Lower leg skin (tissue), 4 donors: ENCODE results near the gene LPXN. TPM values are rescaled to one million over a fixed set of nuclear protein-coding genes. Genes with fewer than 3 reads are reported as not detected.

ENCODE experiments used
- DNase-seq, 2 donors: peaks; one replicate each; pipeline ENCODE4 v3.0.0-alpha.2; 2019; ENCODE audit warnings: low spot score in 2 of 2
- H3K4me3 ChIP-seq: fragments of 200-600 bp; sonication (generic); 2 replicates; pipeline ENCODE4 v1.5.1; 2017; ENCODE audit warnings: mild to moderate bottlenecking, low read depth; ENCODE audit not compliant: poor library complexity, severe bottlenecking
- POLR2A ChIP-seq, 2 donors: fragments of 450-650 bp; IDR thresholded peaks; one replicate each; pipeline ENCODE4 v1.6.1; 2016 to 2017; ENCODE audit warnings: antibody characterized with exemption in 2 of 2, mild to moderate bottlenecking in 1 of 2, moderate library complexity in 1 of 2
- WGBS, 2 donors: methylation state at CpG; one replicate each; pipeline ENCODE4 v1.1.5; 2018; 5-methylcytosine and 5-hydroxymethylcytosine counted together
- intact Hi-C: fragments of 100-400 bp; cut with DNase I; formaldehyde crosslinking; loops from one replicate; pipeline ENCODE4 v1.15.0; 2023; ENCODE audit warnings: low total_unique reads
- total RNA-seq, 4 donors: library from RNA; depleted of rRNA; stranded (reverse); fragments of >200 nt; gene quantifications; one replicate each; pipeline ENCODE4 v1.1.0, GENCODE V29; 2016
- TF ChIP-seq, protein P1 (sequence below), 3 donors: fragments of 450-650 bp; IDR thresholded peaks; one replicate each; pipeline ENCODE4 v1.5.1; 2016; ENCODE audit warnings: antibody characterized with exemption in 3 of 3, mild to moderate bottlenecking in 3 of 3, moderate library complexity in 2 of 3

The LPXN gene
- total RNA-seq, 4 donors from 2014 or later: 4.1 to 7.7 (median 5.4) TPM

DNA sequence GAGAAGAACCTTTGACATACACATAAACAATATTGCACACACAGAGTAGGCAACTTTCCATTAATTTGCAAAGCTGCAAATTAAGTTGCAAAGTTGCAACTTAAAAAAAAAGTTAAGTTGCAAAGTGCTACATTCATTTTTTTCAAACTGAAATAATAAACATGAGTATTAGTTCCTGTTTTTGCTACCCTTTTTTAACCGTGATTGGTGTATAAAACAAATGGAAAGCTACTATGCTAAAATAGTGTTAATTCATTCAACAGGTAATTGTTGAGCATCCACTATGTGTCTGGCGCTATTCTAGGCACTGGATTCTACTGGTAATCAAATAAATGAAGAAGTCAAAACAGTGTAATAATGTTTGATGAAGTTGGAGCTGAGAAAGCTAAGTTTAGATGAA, 11.3 kb upstream of the LPXN start:
- 88 to 92% methylated on average over 2 of the region's 2 CpGs for WGBS, 2 donors
- no peak for DNase-seq
- H3K4me3 ChIP-seq: no peak overlapping the region
- TF ChIP-seq POLR2A (IDR thresholded peaks at IDR 0.05): no peak
- TF ChIP-seq, protein P1, sequence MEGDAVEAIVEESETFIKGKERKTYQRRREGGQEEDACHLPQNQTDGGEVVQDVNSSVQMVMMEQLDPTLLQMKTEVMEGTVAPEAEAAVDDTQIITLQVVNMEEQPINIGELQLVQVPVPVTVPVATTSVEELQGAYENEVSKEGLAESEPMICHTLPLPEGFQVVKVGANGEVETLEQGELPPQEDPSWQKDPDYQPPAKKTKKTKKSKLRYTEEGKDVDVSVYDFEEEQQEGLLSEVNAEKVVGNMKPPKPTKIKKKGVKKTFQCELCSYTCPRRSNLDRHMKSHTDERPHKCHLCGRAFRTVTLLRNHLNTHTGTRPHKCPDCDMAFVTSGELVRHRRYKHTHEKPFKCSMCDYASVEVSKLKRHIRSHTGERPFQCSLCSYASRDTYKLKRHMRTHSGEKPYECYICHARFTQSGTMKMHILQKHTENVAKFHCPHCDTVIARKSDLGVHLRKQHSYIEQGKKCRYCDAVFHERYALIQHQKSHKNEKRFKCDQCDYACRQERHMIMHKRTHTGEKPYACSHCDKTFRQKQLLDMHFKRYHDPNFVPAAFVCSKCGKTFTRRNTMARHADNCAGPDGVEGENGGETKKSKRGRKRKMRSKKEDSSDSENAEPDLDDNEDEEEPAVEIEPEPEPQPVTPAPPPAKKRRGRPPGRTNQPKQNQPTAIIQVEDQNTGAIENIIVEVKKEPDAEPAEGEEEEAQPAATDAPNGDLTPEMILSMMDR (IDR thresholded peaks at IDR 0.05): no peak
- intact Hi-C loops: no loop called here

DNA sequence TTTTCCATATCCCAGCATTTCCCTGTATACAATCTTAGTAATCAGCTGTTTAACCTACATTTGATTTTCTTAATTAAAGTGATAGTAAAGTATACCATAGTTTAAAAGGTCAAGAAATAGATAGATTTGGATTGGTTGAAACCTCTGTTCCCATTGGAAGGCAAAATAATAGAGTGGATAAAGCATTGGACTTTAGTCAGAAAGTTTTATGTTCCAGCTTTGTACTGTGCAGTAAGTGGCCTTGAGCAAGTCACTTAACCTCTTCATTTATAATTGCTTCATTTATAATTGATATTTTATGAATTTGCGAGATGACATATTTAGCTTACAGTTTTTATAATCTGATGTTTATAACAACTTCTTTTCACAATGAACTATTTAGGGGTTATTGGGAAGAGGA, 6.8 kb upstream of the LPXN start:
- TF ChIP-seq, protein P1 (IDR thresholded peaks at IDR 0.05): no peak
- TF ChIP-seq POLR2A (IDR thresholded peaks at IDR 0.05): no peak
- intact Hi-C loops: no loop called here

DNA sequence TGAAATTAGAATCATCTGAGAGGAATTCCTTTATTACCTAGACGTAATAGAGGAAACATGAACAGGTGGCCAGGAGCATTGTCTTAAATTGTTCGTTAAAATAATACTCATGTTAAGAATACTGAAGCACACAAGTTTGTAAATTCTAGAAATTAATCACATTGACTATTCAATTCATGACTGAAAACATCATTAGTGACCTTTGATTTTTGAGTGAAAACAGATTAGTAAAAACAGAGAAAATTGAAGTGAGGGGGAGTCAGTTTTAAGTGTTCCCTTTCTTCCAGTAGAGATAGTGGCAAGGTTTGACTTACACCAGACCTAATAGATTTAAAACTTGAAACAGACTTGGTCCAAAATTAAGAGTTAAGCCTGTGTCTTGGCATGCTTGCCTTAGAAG, 4.7 kb upstream of the LPXN start:
- intact Hi-C loops: no loop called here
- no peak for TF ChIP-seq POLR2A (IDR thresholded peaks at IDR 0.05)
- TF ChIP-seq, protein P1 (IDR thresholded peaks at IDR 0.05): no peak
- DNase-seq: no peak
- 4 to 7% methylated on average over 2 of the region's 2 CpGs for WGBS, 2 donors
- H3K4me3 ChIP-seq: no peak overlapping the region

More for the DNA sequence above, 6.8 kb upstream of the LPXN start:
- DNase-seq: no peak
- WGBS, 2 donors: 90 to 93% methylated on average over 1 of the region's 1 CpG
- H3K4me3 ChIP-seq: no peak overlapping the region

DNA sequence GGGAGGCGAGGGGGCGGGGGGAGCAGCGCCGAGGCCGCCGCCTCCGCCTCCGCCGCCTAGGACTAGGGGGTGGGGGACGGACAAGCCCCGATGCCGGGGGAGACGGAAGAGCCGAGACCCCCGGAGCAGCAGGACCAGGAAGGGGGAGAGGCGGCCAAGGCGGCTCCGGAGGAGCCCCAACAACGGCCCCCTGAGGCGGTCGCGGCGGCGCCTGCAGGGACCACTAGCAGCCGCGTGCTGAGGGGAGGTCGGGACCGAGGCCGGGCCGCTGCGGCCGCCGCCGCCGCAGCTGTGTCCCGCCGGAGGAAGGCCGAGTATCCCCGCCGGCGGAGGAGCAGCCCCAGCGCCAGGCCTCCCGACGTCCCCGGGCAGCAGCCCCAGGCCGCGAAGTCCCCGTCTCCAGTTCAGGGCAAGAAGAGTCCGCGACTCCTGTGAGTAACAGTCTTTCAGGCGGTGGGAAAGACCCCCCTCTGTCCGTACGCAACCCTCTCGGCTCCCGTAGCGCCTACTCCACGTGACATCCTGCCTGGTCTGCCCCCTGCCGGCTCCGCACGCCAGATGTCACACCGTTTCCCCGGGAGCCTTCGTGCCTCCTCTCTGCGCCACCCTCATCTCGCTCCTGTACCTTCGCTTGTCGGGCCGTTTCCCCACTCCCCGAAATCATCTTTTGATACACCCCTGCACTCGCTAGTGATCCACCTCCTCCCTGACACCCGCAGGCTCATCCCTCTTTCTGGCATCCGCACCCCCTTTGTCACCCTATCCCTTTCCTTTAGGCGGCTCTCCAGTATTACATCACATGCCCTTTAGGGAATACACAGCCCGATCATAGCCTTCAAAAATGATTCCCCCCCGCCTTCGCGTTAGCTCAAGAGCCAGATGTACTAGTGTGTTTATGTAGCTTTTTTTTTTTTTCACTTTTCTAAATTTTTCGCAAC, 3.8 kb upstream of the LPXN start:
- TF ChIP-seq POLR2A (IDR thresholded peaks at IDR 0.05): peak in 1 of 2 donors; percentile 39
- TF ChIP-seq, protein P1 (IDR thresholded peaks at IDR 0.05): peak in 1 of 3 donors; percentile 85
- DNase-seq: peak; percentile 93 to 99
- WGBS, 2 donors: 0% methylated on average over 47 to 61 of the region's 78 CpGs
- intact Hi-C loops: loop anchor here (10.0 kb wide), 2 partner anchors 55 to 475 kb away; no protein-coding TSS in a partner anchor
- H3K4me3 ChIP-seq: peak overlapping the region; percentile 95

DNA sequence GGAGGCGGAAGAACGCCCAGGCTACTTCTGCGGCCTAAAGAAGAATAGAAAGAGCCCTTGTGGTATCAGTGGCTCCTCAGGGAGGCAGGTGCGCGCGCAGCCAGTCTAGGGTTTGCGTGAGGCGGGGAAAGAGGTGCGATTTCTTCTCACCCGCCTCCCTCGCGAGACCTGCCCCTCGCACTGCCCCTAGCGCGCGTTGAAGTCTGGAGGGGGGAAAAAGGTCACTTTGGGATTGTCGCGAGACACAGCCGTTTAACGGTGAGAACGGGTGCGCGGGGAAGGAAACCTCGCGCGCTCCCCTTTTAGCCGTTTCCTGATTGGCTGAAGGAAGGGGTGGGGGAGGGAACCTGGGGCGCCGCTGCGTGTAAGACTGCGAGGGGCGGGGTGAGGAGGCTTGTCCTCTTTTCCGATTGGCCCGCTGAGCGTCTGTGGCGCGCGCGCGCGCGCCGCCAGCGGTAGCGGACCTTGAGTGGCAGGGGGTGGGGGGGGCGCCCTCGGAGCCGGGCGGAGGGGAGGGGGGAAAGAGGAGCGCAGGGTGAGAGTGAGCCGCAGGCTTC, 3.1 kb upstream of the LPXN start, which contains the start of gene ZFP91:
ZFP91 (plus strand) TSS at position 429 of the 557 bp plus-strand sequence. CDS start 219 bp downstream, outside the sequence.
- peak within 1 kb of the TSS; percentile 95 for H3K4me3 ChIP-seq
- DNase-seq: peak; percentile 98 to 99
- 0 to 1% methylated on average over 28 to 36 of the region's 51 CpGs for WGBS, 2 donors
- intact Hi-C loops: loop anchor here (10.0 kb wide), 2 partner anchors 56 to 476 kb away; no protein-coding TSS in a partner anchor
- TF ChIP-seq, protein P1 (IDR thresholded peaks at IDR 0.05): no peak
- TF ChIP-seq POLR2A (IDR thresholded peaks at IDR 0.05): peak in 1 of 2 donors; percentile 70
